C4-2B (cell line): ENCODE data around the gene NECTIN2.

Experiments
- H3K27ac ChIP-seq: fragments of 450-650 bp; 2 replicates; pipeline ENCODE4 v1.5.1; 2017
- CTCF ChIP-seq: fragments of 450-650 bp; conservative IDR thresholded peaks from 2 replicates; pipeline ENCODE4 v1.5.1; 2017; ENCODE audit warnings: mild to moderate bottlenecking
- ZFX ChIP-seq: fragments of 450-650 bp; IDR thresholded peaks from 2 replicates; pipeline ENCODE4 v1.6.1; 2017

NECTIN2 gene

GRCh38 chr19:44812142-44812718 is 33.9 kb upstream of the NECTIN2 start:
- TF ChIP-seq ZFX (no peak), CTCF (no peak)
- no peak overlapping the region for H3K27ac ChIP-seq

- TF ChIP-seq CTCF (no peak), ZFX (no peak)
- H3K27ac ChIP-seq = no peak overlapping the region
Observed at GRCh38 chr19:44813070-44813840, 32.8 kb upstream of the NECTIN2 start.

GRCh38 chr19:44813841-44814470 is 32.1 kb upstream of the NECTIN2 start:
- TF ChIP-seq ZFX = no peak
- no peak for TF ChIP-seq CTCF
- no peak overlapping the region for H3K27ac ChIP-seq

- TF ChIP-seq ZFX = no peak
- TF ChIP-seq CTCF = no peak
- no peak overlapping the region for H3K27ac ChIP-seq
Observed at GRCh38 chr19:44814517-44814916, 31.6 kb upstream of the NECTIN2 start.

GRCh38 chr19:44816301-44816700 is 29.8 kb upstream of the NECTIN2 start:
- TF ChIP-seq CTCF (no peak), ZFX (no peak)
- H3K27ac ChIP-seq = no peak overlapping the region

GRCh38 chr19:44817725-44818465 is 28.2 kb upstream of the NECTIN2 start:
- no peak overlapping the region for H3K27ac ChIP-seq
- no peak for TF ChIP-seq CTCF
- TF ChIP-seq ZFX = no peak
